HG03108 (cell line): ENCODE results near the gene BCL7C.
"Not testable (repeated sequence)": the region's sequence is repeated elsewhere in the genome, so short reads cannot be mapped to it uniquely, and the experiment has no call there.

Experiments
- ATAC-seq: cut with Tn5 transposase; IDR thresholded peaks from one replicate; pipeline ENCODE4 v1.9.1; 2021; ENCODE audit warnings: moderate library complexity; ENCODE audit not compliant: unreplicated experiment

Gene BCL7C

DNA sequence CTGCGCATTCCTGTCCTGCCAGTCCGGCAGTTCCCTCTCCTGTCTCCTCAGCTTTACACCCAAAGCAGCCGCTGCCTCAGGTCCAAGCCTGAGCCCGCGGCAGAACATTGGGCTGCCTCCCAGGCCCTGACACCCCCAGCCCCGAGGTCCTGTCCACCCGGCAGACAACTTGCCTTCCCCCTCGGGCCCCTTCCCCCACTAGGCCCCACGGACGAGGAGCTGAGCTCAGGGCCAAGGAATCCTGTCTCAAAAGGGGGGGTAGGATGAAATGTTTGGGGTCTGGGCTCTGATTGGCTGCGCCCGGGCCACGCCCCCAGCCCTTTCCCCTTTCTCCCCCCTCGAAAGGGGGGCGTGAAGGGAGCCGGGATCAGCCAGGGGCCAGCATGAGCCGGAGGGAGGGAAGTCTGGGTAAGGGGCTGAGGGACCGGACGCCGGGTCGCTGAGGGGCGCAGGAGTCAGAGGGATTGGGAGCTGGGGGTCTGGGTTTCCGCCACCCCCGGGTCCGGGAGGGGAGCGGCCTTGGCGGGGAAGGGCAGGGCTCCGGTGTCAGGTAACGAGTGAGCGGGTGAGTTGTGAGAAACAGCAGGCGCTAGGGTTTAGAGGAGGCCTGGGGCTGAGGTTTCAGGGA is 2.5 kb upstream of the BCL7C start, which contains the start of gene CTF1:
TSS of gene CTF1 (plus strand) at position 354 of the 628 bp plus-strand sequence. CDS start at position 384, 30 bp downstream.
- no peak for ATAC-seq

DNA sequence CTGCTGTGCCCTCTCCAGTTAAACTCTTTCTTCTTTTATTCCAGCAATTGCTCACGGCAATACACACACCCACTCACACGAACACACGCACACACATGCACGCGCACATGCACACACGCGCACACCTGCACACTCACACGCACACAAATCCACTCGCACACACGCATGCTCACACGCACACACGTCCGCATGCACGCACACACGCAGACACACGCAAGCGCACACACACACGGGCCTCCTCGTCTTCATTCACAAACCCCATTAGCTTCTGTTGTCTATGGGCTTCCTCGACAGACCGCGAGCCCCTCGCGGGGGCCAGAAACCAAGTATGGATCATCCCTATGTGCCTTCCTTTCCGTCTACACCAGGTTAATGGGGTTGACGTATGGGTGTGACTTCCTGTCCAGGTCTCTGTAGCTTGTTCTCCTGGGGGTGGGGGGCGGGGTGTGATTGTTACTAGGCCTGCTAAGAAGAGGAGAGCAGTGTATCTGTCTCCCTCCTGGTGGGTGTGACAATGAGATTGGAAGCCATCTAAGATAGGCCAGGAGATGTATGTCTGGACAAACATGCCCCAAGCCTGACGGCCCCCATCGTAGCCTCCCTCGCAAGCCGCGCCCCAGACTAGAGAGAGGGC is 1.9 kb upstream of the BCL7C start:
- ATAC-seq, result no peak

DNA sequence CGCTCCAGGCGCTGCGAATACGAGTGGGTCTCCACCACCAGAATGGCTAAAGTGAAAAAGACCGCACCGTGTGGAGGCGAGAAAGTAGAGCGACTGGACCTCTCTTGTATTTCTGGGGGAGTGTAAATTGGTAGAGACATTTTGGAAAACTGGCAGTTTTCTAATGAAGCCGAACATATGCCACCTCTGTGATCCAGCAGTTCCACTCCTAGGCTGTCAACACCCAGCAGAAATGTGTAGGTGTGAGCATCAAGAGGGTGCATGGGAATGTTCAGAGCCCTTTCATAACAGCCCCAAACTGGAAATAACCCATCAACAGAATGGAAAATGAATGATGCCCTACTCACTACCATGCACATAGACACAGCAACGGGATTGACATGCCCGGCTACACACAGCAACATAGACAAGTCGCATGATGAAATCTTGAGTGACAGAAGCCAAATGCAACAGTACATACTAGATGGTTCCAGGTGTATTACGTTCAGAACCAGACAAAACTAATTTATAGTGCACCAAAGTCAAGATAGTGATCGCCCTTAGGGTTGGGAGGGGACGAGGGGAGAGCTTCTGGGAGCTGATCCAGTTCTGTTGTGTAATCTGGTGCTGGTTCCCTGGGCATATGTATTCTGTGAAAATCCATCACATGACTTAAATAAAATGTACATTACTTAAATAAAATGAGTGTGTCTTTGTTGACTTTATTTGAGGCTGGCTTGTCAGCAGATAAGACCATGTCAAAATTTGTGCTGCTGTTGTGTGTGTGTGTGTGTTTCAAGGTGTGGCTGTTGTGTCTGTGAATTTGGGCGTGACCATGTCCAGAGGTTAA is 877 bp upstream of the BCL7C start:
- ATAC-seq, result no peak

DNA sequence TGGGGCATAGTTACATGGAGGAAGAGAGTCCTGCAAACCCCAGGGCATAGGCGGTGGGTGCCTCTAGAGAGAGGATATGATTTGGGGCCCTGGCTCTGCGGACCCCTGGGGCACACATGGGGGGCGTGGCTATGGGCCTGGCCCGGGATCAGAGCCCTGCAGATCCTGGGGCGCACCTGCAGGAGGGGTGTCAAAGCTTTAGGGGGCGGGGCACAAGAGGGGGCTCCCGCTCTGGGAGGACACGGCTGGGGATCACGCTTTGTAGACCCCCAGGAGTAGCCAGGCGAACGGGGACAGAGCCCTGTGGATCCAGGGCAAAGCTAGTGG is 497 bp downstream of the BCL7C start:
- no peak for ATAC-seq

DNA sequence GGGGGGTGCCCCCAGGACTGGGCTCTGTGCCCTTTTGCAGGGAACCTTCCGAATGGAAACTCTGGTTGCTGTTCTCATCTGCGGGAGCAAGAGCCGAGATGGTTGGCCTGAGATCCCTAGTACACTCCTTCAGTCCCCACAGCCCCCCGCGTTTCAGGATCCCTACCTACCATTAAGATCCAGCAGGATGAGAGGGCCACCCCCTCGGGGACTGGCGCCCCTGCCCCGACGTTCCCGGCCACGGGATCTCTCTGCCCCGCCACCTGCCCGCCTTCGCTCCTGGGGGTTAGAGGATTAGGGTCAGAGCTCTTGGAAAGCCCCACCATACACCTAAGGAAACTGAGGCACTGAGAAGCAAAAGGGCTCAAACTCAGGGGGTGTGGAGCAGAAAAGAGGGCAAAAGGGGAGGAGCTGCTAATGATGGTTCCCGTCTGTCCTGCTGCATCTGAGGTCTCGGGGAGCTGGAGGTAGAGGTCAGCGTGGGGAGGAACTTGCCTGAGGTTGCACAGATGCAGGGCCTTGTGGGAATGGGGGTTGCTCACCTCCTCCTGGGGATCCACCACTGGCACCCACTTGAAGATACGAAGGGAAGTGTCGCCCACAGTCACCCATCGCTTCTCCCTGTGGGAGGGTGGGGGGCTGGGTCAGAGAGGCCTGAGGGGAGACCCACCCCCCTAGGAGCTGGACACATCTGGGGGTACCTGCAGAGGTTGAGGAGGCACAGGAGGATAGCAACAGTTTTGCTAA is 1.0 kb downstream of the BCL7C start:
- ATAC-seq, result no peak

DNA sequence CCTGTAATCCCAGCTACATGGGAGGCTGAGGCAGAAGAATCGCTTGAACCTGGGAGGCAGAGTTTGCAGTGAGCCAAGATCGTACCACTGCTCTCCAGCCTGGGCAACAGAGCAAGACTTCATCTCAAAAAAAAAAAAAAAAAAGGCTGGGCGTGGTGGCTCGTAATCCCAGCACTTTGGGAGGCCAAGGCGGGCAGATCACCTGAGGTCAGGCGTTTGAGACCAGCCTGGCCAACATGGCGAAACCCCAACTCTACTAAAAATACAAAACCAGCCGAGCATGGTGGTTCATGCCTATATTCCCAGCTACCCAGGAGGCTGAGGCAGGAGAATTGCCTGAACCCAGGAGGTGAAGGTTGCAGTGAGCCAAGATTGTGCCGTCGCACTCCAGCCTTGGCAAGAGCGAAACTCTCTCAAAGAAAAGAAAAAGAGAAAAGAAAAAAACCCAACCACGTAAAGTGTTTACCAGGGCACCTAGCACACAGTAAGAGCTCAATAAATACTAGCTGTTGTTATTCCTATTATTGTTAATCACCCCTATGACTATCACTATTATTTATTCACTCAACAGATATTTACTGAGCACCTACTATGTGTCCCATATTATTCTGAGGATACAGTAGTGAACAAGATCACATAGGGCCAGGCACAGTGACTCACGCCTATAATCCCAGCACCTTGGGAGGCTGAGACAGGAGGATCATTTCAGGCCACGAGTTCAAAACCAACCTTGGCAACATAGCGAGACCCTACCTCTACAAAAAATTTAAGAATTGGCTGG is 2.6 kb downstream of the BCL7C start:
- not testable (repeated sequence) for ATAC-seq

DNA sequence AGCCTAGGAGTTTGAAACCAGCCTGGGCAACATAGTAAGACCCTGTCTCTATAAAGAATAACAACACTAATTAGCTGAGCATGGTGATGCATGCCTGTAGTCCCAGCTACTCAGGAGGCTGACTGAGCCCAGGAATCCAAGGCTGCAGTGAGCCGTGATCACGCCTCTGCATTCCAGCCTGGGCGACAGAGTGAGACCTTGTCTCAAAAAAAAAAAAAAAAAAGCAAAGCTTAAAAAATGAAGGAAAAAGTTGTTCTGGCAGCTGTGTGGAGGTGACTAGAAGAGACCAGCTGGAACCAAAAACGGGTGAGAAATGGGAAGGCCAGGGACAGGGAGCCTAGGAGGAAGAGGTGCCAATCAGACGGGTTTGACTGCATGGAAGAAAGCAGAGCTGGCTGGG is 4.2 kb downstream of the BCL7C start:
- no peak for ATAC-seq

DNA sequence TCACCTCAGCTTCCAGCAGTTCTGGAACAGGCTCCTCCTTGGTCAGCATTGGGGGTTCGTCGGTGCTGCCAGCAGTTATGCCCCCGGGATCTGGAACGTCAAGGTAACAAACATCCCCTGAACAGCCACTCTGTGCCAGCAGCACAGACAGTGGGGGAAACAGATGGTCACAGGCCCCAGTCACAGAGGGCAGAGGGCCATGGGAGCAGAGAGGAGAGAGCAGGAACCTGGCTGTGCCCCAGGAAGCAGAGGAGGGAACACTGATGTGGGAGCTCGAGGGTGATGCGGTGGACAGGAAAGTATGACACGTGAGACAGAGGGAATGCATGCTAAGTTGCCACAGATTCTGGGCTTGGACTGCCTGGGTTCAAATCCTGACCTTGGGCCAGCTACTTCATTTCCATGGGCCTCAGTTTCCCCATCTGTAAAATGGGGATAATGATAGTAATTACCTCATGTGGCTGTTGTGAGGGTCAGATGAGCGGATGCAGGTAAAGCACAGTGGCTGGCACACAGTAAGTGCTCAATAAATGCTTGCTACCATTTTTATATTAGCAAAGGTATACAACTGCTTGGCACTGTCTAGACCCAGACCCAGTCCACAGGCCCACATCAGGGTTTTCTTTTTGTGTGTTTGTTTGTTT is 4.9 kb downstream of the BCL7C start:
- ATAC-seq, result no peak

DNA sequence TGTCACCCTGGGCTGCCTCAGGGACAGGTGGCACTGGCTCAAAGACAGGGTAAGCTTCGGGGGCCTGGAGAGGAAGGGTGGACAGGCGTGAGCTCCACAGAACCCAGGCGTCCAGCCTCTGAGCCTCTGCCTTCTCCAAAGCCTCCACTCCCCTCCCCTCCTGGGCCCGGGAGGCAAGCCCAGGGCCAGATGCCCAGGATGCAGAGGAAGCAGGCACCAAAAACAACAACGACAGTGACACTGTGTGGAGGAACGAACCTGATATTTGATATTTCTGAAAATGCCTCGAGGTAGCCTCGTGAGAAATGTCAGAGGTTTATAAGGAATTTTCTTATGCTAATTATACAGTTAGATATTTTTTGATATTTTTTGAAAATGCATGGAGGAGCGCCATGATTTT is 6.0 kb downstream of the BCL7C start:
- no peak for ATAC-seq

DNA sequence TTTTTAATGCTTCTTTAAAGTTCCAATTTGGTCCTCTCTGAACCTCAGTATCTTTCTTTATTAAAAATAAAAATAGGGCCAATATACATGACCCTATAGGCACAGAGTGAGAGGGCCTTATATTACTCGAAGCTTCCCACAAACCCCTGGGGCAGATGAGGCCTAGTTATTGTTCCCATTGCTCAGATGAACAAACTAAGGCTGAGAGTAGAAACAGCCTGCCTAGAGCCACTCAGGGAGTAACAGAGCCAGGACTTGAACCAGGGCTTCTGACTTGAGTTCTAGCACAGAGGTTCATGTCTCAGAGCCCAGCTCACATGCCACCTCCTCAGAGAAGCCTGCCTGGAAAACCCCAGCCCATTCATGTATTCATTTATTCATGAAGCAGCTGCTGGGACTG is 7.7 kb downstream of the BCL7C start:
- no peak for ATAC-seq

DNA sequence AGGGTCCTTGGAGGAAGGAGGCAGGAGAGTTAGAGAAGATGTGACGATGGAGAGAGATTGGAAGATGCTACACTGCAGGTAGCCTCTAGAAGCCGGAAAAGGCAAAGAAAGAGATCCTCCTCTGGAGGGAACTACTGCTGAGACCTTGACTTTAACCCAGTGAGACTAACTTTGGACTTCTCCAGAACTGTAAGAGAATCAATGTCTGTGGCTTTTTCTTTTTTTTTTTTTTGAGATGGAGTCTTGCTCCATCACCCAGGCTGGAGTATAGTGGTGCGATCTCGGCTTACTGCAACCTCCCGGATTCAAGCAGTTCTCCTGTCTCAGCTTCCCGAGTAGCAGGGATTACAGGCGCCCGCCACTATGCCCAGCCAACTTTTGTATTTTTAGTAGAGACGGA is 8.7 kb downstream of the BCL7C start:
- ATAC-seq, result no peak

DNA sequence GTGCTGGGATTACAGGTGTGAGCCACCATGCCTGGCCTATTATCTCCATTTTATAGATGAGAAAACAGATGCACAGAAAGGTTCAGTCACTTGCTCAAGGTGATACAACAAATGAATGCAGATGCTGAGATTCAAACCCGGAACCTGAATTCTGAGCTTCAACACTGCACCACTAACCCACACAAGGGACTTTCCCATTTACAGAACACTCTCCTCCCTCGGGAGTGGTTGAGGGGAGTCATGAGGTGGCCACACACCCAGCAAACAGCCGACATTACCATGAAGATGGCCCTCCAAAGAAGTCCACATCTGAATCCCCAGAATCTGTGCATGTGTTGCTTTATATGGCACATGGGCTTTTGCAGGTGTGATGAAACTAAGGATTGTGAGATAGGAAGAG is 9.1 kb downstream of the BCL7C start:
- ATAC-seq, result no peak

DNA sequence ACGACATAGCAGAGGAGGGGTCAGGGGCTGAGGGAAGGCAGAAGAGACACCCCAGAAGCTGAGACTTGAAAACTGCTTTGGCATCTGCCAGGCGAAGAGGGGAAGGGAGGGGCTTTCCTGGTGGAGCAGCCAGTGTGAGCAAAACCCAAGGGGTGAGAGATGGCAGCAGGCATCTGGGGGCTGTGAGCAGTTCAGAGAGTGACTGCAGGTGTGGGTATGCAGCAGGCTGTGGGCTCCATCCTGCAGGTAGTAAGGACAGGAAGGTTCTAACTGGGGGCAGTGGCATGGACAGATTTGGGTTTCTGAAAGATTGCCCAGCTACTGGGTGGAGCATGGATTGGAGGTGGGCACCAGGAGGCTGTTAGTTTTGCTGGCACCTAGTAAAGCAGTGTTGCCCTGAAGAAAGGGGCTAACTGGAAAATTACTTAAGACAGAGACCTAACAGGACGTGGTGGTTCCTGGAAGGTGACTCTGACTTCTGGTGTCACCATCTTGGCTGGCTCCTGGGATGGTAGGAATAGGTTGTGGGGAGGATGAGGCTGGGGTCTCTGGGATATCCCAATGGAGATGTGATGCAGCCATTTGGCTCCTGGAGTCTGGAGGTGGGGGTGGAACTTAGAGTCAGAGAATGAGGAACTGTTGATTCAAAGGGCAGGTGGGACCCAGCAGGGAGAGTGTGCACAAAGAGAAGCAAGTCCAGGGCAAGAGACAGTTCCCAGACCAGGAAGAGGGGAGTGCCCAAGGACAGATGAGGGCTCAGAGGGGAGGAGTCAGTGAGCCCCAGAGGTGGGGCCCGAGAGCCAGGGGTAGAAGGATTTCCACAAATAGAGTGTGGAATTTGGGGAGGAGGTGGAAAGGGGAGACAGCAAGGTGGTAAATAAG is 11.2 kb downstream of the BCL7C start:
- ATAC-seq, result no peak

DNA sequence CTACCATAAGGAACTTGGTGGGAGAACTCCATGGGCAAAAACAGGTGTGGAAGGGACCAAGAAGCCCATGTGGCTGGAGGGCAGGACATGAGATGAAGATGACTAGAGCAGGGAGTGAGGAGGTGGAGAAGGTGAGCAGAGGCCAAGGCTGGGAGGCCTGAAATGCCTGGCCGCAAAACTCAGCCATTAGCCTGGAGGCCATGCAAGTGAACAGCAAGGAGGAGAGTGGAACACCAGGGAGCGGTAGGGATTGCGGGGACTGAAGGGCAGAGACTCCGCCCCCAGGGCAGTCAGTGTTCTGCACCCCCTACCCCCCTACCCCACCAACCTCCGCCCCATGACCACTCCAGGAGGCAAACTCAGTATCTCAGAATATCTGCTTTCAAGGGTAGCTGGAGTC is 17.0 kb downstream of the BCL7C start:
- ATAC-seq, result no peak

DNA sequence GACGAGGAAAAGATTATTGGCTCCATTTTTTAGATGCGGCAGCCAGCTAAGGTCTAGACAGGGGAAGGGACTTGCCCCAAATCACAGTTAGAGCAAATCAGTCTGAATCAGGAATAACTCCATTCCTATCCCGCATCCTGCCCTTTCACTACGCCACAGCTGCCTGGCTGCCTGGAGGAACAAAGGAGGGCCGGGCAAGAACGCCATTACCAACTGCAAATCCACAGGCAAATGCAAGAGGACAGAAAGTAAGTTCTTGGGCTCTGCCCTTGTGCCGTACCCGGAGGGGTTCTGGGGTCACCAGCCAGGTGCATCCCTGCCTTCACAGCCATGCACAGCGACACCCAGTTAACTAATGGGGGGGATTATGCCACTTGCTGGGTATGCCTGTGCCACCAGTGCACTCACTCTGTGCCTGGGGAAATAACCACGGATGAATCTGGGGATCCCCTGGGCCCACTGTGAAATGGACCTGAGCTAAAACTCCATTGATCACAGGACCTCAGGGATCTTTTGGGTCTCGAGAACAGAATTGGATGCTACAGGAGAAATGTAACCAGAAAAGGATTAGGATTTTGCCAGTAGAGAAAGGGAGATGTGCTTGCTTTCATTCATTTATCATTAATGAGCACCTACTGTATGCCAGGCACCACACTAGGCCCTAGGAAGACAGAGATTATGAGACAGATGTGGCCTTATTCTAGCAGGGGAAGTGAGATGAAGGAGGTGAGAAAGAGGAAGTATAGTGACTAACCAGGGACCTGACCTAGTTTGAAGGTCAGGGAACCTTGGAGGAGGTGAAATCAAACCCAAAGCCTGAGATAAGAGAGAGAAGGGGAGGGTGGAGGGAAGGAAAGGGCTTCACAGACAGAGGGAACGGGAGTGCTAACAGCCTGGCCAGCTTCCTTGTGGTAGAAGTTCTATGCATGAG is 17.7 kb downstream of the BCL7C start:
- ATAC-seq, result no peak

DNA sequence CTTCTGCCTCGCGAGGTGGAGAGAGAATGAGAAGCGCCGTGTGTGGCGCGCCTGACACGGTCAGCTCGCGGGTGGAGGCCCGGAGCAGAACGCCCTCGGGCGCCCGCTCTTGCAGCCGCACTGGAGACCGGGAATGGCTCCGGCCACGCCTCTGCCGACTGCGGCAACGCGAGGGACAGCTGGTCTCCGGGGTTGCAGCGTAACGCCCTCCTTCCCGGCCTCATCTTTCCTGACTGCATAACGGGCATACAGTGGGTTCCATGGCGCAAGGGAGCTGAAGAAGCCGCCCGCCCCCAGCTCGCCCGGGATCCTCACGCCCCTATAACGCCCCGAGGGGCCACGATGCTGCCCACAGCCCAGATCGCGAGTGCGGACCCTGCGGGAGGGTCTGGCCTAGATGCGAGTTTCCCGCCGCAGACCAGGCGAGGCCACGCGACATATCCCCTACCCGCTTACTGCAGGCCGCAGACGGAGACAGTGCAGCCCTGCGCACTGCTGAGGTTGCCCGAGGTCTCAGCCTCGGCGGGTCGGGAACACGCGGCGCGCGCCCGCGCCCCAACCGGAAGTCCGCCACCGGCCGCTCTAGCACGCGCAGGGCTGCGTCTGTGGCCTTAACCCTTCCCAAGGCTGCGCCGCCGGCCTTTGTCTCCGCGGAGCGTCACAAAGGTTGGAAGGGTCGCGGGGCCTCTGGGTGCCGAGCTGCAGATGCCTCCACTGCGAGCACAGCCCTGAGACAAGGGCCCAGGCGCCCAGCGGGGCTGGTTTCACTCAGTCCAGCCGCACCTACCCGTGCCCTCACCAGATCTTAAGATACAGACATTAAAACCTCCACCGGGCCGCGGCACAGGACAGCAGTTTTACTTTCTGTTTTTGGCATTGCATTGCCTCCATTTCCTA is 18.8 kb downstream of the BCL7C start:
- ATAC-seq, result peak; percentile 79

DNA sequence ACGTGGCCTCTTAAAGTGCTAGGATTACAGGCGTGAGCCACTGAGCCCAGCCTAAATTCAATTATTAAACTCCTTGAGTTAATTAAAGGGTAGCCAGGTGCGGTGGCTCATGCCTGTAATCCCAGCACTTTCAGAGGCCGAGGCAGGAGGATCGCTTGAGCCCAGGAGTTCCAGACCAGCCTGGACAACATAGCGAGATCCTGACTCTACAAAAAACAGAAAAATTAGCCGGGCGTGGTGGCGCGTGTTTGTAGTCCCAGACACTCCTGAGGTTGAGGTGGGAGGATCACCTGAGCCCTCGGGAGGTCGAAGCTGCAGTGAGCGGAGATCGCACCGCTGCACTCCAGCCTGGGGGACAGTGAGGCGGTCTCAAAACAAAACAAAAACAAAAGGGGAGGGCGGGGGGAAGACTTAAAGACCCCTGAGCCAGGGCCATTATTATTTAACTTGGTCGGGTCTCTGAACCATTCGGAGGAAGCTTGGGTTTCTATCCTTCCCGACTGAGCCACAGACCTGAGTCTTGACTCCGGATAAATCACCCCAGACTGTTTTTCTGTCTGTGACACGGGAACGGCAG is 19.5 kb downstream of the BCL7C start:
- ATAC-seq, result no peak
